Measurements from ENCODE around the gene TERB1. TPM values are rescaled to one million over a fixed set of nuclear protein-coding genes. Genes with fewer than 3 reads are reported as not detected.

TERB1 gene
- total RNA-seq, 2 experiments from 2014 or later: 0.11 to 0.22 TPM

DNA sequence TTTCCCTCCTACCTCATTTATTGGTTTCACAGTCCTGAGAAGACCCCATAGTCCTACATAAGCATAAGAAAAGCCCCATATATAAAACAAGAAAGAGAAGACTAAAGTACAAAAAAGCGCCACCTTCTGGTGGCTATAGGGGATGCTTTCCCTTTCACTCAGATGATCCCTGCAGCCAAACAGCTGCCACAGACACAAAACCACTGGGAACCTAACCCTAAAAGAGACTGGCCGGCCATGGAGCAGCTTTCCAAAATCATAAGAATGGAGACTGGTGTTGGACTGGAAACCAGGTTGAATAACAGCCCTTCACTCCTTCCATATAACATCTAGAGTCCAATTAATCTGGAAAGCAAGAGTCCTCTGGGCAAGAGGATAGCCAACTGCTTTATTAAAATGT, 61.4 kb downstream of the TERB1 start:
- intact Hi-C loops (cut with DNase I, micrococcal nuclease): loop anchor here (1.0 to 5.0 kb wide), 5 partner anchors 12 to 333 kb away; no protein-coding TSS in a partner anchor
- Mint-ChIP-seq H3K4me3 (no peak overlapping the region), H3K9me3 (no peaks in the 10 kb centered on the region), H3K27me3 (no peaks in the 10 kb centered on the region), H3K4me1 (ENCODE audit: low read depth) (peaks cover 24% of the 10 kb centered on the region), H3K36me3 (ENCODE audit: low read depth) (peaks cover 81% of the 10 kb centered on the region), H3K27ac (peak overlapping the region; percentile 45)
- H3K27me3 ChIP-seq (ENCODE audit: control insufficient read depth in 1 of 2, insufficient read depth in 2 of 2, low read length in 2 of 2): no peaks in the 10 kb centered on the region
- no peaks in the 10 kb centered on the region for H3K9me3 ChIP-seq (ENCODE audit: control insufficient read depth in 1 of 2, insufficient read depth in 1 of 2, low read length in 2 of 2)
- no peak overlapping the region for H3K27ac ChIP-seq (ENCODE audit: low read depth in 1 of 2, low read length in 2 of 2)
- CTCF ChIA-PET: interaction anchor here (0.7 to 3.3 kb wide), 4 partner anchors 13 to 333 kb away, joined by 3 to 18 read pairs (median 8); no protein-coding TSS in a partner anchor
- TF ChIP-seq, protein P1, sequence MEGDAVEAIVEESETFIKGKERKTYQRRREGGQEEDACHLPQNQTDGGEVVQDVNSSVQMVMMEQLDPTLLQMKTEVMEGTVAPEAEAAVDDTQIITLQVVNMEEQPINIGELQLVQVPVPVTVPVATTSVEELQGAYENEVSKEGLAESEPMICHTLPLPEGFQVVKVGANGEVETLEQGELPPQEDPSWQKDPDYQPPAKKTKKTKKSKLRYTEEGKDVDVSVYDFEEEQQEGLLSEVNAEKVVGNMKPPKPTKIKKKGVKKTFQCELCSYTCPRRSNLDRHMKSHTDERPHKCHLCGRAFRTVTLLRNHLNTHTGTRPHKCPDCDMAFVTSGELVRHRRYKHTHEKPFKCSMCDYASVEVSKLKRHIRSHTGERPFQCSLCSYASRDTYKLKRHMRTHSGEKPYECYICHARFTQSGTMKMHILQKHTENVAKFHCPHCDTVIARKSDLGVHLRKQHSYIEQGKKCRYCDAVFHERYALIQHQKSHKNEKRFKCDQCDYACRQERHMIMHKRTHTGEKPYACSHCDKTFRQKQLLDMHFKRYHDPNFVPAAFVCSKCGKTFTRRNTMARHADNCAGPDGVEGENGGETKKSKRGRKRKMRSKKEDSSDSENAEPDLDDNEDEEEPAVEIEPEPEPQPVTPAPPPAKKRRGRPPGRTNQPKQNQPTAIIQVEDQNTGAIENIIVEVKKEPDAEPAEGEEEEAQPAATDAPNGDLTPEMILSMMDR (IDR thresholded peaks at IDR 0.05): peak; percentile 70
- peaks cover 79% of the 10 kb centered on the region for H3K36me3 ChIP-seq (ENCODE audit: insufficient read depth, low read length)
- H3K4me3 ChIP-seq (ENCODE audit: low read length): no peak overlapping the region
- peak; percentile 64 for ATAC-seq (ENCODE audit: poor library complexity)
- peaks cover 17% of the 10 kb centered on the region for H3K4me1 ChIP-seq (ENCODE audit: insufficient read depth, low read length)
- peak in 8 of 14 experiments; percentile 5 to 67 (median 18) for DNase-seq
- POLR2A ChIA-PET: no interaction called here

DNA sequence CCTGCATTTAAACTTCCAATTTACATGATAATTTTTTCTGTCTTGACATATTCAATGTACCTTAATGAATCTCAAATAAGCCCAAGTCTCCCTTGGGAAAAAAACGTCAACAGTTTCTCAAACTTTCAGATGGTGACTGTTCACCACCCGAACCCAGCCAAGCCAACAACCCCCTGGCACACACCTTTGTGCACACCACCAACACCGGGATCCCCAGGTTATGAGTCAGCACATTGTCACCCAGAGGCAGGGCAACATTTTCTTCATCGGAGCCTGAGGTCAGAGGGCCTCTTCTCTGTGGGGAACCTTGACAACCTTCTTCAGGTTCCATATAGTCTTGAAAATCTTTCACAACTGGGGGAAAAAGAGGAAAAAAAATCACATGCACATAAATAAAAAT, 65.5 kb downstream of the TERB1 start:
- intact Hi-C loops (cut with DNase I, micrococcal nuclease): no loop called here
- Histone ChIP-seq H3K27ac (ENCODE audit: low read depth in 1 of 2, low read length in 2 of 2) (no peak overlapping the region), H3K4me3 (ENCODE audit: low read length) (no peak overlapping the region), H3K9me3 (ENCODE audit: control insufficient read depth in 1 of 2, insufficient read depth in 1 of 2, low read length in 2 of 2) (no peaks in the 10 kb centered on the region), H3K36me3 (ENCODE audit: insufficient read depth, low read length) (peaks cover 86% of the 10 kb centered on the region), H3K4me1 (ENCODE audit: insufficient read depth, low read length) (peaks cover 13% of the 10 kb centered on the region), H3K27me3 (ENCODE audit: control insufficient read depth in 1 of 2, insufficient read depth in 2 of 2, low read length in 2 of 2) (no peaks in the 10 kb centered on the region)
- Mint-ChIP-seq H3K27ac (no peak overlapping the region), H3K4me1 (ENCODE audit: low read depth) (peaks cover 19% of the 10 kb centered on the region), H3K36me3 (ENCODE audit: low read depth) (peaks cover 86% of the 10 kb centered on the region), H3K9me3 (no peaks in the 10 kb centered on the region), H3K27me3 (no peaks in the 10 kb centered on the region), H3K4me3 (no peak overlapping the region)
- CTCF ChIA-PET: interaction anchor here (1.6 to 1.9 kb wide), 2 partner anchors 8 to 172 kb away, joined by 4 to 9 read pairs; no protein-coding TSS in a partner anchor
- TF ChIP-seq, protein P1 (IDR thresholded peaks at IDR 0.05): no peak
- no peak for ATAC-seq (ENCODE audit: poor library complexity)
- POLR2A ChIA-PET: interaction anchor here (0.6 kb wide), 1 partner anchor 187 kb away, joined by 4 read pairs; no protein-coding TSS in a partner anchor
- DNase-seq: no peak

DNA sequence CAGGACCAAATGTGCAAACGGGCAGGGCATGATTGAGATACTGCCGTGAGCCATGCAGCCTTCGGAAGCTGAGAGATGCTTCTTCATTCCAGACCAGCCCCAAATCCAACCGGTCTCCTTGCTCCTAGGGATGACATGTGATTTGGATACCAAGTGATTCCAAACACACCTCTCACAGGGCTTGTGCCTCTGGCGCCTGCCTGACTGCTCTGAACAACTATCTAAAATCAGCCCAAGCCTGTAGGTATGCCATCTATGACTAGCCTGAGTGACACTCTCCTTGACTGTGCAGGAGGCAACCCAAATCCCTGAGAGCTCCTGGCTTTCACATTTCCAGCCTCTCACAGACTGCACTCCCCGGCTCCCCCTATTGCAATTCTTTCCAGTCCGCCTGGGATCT, 70.3 kb downstream of the TERB1 start:
- H3K27ac Mint-ChIP-seq: no peak overlapping the region
- no peak overlapping the region for H3K4me3 Mint-ChIP-seq

More for the DNA sequence above, 70.3 kb downstream of the TERB1 start:
- H3K36me3 ChIP-seq (ENCODE audit: insufficient read depth, low read length): peaks cover 80% of the 10 kb centered on the region
- ChIA-PET POLR2A (no interaction called here), CTCF (interaction anchor here (1.7 kb wide), 1 partner anchor 20 kb away, joined by 5 read pairs; the partner anchor contains the start of gene DYNC1LI2)
- H3K27me3 ChIP-seq (ENCODE audit: control insufficient read depth in 1 of 2, insufficient read depth in 2 of 2, low read length in 2 of 2): no peaks in the 10 kb centered on the region
- peaks cover 94% of the 10 kb centered on the region for H3K36me3 Mint-ChIP-seq (ENCODE audit: low read depth)
- H3K27ac ChIP-seq (ENCODE audit: low read depth in 1 of 2, low read length in 2 of 2): no peak overlapping the region
- H3K4me1 Mint-ChIP-seq (ENCODE audit: low read depth): peaks cover 6% of the 10 kb centered on the region
- H3K9me3 ChIP-seq (ENCODE audit: control insufficient read depth in 1 of 2, insufficient read depth in 1 of 2, low read length in 2 of 2): no peaks in the 10 kb centered on the region
- DNase-seq (no peak), ATAC-seq (ENCODE audit: poor library complexity) (no peak)
- TF ChIP-seq, protein P1 (IDR thresholded peaks at IDR 0.05): no peak
- H3K4me1 ChIP-seq (ENCODE audit: insufficient read depth, low read length): no peaks in the 10 kb centered on the region
- intact Hi-C loops (cut with DNase I, micrococcal nuclease): no loop called here
- H3K4me3 ChIP-seq (ENCODE audit: low read length): no peak overlapping the region
- H3K27me3 Mint-ChIP-seq: no peaks in the 10 kb centered on the region
- H3K9me3 Mint-ChIP-seq: no peaks in the 10 kb centered on the region
